GM18505 (cell line): ENCODE data around the gene BRD9.

Experiments used
- ATAC-seq: cut with Tn5 transposase; IDR thresholded peaks from one replicate; pipeline ENCODE4 v1.9.1; 2021; ENCODE audit not compliant: unreplicated experiment
- POLR2A ChIP-seq: IDR thresholded peaks from 4 replicates; pipeline ENCODE4 v1.6.1; 2011; ENCODE audit warnings: borderline replicate concordance; ENCODE audit not compliant: insufficient read depth, insufficient read length; ENCODE audit errors: extremely low read depth

Gene BRD9

GRCh38 chr5:871596-872298 is 20.9 kb downstream of the BRD9 start:
- TF ChIP-seq POLR2A: no peak
- no peak for ATAC-seq

DNA sequence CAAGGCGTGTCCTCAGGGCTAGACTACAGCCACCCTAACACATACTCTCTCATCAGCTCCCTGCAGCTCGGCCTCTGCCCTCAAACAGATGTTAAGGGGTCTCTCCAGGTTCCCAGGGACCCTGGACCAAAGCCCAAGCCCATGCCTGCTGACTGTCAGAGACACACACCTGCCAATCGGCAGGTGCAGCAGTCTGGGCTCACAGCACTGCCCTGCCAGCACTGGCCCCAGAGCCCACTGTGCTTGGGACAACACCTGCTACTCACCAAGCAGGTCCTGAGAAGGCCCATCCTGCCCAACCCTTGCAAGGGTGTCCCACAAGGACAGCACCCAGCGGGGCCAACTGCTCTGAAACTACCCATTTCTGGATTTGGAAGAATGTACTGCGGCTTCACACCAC is 21.6 kb downstream of the BRD9 start:
- no peak for TF ChIP-seq POLR2A

GRCh38 chr5:868428-869135 is 24.0 kb downstream of the BRD9 start:
- no peak for ATAC-seq
- TF ChIP-seq POLR2A: no peak

More for the DNA sequence above, 21.6 kb downstream of the BRD9 start:
- ATAC-seq: no peak

DNA sequence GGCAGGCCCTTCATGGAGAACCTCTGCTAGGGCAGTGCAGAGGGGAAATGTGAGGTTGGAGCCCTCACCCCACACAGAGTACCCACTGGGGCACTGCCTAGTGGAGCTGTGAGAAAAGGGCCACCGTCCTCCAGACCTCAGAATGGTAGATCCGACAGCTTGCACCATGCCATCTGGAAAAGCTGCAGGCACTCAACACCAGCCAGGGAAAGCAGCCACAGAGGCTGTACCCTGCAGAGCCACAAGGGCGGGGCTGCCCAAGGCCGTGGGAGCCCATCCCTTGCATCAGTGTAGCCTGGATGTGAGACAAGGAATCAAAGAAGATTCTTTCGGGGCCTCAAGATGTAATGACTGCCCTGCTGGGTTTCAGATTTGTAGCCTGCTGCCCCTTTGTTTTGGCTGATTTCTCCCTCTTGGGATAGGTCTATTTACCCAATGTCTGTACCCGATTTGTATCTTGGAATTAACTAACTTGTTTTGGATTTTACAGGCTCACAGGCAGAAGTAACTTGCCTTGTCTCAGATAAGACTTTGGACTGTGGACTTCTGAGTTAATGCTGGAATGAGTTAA is 25.2 kb downstream of the BRD9 start:
- ATAC-seq: no peak
- TF ChIP-seq POLR2A: no peak

DNA sequence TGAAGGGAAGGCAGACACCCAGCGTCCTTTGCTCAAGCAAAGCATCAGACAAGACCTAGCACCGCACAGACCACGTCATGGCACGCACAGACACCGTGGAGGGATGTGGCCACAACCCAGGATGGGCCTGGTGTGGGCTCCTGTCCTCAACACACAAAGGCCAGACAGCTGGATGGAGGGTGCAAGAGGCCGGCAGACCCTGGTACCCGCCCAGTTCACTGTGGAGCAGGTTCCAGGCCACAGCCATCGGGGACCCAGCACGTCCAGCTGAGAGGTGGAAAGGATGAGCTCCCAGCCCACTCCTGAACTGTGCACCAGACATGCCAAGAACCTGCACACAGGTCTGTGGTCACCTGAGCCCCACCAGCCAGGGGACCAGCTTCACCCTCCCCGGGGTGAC is 26.8 kb downstream of the BRD9 start:
- TF ChIP-seq POLR2A: no peak
- no peak for ATAC-seq

DNA sequence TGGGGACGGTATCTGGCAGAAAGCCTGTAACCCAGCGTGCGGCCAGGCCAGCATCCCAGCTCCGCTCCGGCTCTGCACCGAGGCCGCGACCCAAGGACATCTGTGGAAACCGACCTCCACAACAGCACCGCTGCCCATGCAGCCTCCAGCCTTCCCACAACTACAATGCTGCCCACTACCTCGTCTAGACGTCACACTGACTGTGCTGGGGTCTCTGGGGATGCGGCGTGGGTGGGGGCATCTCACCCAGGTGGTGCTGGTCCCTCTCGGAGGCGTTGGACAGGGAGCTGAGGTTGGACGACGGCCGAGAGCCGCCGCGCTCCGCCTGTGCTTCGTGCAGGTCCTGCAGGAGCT is 27.5 kb downstream of the BRD9 start:
- no peak for ATAC-seq
- no peak for TF ChIP-seq POLR2A

GRCh38 chr5:864492-865167 is 28.0 kb downstream of the BRD9 start:
- ATAC-seq: no peak
- no peak for TF ChIP-seq POLR2A

DNA sequence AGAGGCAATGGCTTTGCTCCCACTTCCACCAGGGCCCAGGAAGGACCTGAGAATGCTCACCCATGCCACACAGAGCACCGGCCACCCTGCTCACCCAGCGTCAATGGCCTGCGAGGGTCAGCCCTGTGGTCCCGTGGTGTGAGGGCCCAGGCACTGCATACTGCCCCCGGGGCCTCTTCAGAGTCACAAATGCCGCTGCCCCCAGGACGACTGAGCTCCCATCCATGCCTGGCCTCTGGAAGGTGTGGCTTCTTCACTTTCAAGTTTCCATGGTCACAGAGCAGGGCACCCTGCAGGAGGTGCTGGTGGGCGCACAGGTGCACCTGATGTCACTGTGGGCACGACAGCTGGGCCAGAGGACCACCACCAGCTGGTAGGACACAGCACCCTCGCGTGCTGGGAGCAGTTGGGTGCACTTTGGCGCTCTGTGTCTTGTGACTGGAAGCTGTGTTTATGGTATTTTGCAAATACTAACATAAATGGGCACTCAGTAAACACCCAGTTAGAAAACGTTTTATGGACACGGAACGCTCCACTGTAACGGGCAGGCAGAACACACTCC is 29.3 kb downstream of the BRD9 start:
- ATAC-seq: no peak

DNA sequence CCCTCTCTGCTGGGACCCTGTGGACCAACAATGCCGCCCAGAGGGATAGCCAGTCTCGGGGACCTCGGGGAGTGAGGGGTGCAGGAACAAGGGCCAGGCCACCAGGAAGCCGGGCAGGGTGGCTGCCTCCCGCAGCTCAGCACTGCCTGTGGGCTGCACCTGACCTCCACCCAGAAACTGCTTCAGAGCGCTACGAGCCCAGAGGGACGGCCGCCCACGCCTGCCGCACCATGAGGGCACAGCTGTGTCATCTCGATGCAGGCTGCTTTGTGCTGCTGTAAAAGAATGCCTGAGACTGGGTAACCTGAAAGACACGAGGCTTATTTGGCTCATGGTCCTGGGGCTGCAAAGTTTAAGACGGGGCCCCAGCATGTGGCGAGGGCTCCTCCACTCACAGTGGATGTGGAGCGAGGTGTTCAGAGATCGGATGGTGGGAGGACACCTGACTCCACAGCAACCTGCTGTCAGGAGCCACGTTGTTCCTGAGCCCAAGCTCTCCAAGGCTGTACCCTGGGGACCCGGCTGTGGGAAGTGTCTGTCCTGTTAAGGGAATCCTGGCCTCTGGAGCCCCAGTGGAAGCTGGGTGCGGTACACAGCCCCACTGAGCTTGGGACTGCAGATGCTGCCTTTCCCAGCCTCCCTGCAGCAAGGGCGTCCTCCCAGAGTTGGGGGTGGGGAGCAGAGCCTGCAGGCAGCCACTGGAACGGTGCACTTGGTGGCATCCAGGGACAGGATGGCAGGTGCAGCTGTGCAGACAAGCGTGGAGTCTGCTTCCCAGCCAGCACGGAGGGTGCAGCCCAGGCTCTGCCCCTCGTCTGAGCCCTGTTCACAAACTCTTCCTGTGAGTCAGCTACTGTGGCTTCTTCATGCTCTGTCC is 30.0 kb downstream of the BRD9 start:
- ATAC-seq: no peak
- no peak for TF ChIP-seq POLR2A

More for the DNA sequence above, 29.3 kb downstream of the BRD9 start:
- no peak for TF ChIP-seq POLR2A

DNA sequence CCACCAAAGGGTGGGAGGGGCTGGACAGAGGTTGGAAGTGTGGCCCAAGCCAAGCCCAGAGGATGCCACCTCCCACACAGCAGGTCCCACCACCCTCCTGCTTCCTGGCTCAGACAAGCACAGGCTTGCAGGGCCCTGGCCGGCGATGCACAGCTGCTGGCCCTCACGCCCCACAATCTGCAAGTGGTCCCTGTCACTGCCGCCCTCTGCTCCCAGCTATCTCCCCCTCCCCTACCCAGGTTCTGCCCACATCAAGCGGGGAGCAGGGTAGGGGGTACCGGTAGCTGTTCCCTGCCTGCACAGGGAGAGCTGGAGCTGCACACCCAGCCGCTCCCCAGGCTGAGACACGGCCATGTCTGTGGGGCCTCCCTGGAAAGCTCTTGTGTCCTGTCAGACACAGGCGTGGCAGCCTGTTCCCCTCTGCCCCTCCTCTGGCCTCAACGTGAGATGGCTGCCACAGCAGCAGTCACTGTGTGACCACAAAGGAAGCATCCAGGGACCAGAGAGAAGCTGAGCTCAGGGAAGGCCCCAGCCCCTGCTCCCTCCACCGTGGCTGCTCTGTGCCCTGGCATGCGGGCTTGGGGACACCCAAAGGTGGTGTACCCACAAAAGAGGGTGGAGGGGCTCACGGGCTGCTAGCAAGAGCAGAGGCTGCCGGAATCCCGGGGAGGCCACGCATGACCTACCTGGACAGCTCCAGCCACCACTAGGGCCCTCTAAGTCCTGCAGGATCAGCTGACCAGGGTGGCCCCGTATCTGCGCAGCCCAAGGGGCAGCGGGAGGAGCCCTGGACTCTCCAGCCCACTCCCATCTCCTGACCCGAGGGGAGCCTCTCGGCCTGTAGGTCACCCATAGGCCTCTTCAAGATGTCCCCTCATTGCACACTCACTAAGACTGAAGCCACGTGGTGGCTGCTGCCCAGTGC is 30.9 kb downstream of the BRD9 start:
- TF ChIP-seq POLR2A: no peak
- no peak for ATAC-seq

GRCh38 chr5:860506-861150 is 32.0 kb downstream of the BRD9 start:
- ATAC-seq: no peak
- no peak for TF ChIP-seq POLR2A
